ENCODE measurements around the gene MRPL14.

MRPL14 gene

GRCh38 chr6:44067173-44068139 is 59.8 kb downstream of the MRPL14 start:
- DNase-seq (ENCODE audit: low read depth in 2 of 3, low spot score in 1 of 3) = no peak

DNA sequence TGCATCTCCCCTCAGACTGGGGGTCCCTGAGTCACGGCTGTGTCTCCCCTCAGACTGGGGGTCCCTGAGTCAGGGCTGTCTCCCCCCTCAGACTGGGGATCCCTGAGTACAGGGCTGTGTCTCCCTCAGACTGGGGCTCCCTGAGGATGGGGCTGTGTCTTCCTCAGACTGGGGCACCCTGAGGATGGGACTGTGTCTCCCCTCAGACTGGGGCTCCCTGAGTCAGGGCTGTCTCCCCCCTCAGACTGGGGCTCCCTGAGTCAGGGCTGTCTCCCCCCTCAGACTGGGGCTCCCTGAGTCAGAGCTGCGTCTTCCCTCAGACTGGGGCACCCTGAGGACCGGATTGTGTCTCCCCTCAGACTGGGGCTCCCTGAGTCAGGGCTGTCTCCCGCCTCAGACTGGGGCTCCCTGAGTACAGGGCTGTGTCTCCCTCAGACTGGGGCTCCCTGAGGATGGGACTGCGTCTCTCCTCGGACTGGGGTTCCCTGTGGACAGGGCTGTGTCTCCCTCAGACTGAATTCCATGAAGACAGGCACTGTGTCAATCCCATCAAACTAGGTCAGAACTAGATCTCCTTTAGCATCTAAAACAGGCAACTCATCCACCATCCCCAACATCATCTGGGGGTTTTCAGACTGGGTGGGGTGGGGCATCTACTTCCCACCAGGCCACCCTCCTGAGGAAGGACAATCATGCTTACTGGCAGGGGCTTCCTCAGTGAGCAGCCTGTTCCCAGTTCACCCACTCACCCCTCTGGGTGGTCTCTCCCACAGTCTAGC is 60.7 kb downstream of the MRPL14 start:
- DNase-seq (ENCODE audit: low read depth in 2 of 3, low spot score in 1 of 3) = no peak

GRCh38 chr6:44065443-44066140 is 61.7 kb downstream of the MRPL14 start:
- DNase-seq (ENCODE audit: low read depth in 2 of 3, low spot score in 1 of 3) = no peak

- no peak for DNase-seq (ENCODE audit: low read depth in 2 of 3, low spot score in 1 of 3)
These were observed 62.3 kb downstream of the MRPL14 start for GRCh38 chr6:44064948-44065272.

DNA sequence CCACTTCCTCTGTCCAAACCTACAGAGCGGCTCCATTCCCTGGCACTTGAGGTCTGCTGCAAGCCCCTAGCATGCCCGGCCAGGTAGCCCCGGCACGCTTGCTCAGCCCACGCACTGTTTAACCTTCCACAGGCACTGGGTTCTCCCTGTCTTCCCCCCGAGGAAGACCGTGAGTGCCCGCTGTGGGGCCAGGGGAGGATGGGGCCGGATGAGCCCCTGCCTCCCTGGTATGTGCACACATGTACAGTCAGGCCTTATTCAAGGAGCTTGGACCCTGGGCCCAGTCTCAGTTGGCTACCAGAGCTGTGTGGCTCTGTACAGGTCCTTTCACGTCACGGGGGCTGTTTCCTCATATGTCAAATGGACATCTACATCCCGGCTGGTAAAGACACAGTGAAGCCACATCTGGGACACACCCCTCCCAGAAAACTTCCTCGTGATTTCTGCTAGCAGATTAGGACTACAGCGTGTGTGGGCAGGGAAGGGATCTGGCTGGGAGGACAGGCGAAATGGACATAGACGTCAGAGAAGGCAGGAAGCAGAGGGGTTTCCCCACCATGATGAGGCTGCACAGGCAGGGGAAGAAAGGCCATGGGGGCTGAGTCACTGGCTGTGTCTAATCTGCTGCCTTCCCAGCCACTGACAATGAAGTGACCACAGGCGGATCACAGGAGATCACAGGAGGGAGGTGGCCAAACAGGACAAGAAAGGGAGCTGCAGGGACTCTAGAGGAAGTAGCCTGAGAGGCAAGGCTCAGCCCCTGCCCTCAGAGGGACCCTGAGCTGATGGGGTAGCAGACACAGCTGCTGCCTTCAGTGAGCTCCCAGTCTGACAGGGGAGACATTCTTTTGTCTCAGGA is 62.9 kb downstream of the MRPL14 start:
- no peak for DNase-seq (ENCODE audit: low read depth in 2 of 3, low spot score in 1 of 3)

DNA sequence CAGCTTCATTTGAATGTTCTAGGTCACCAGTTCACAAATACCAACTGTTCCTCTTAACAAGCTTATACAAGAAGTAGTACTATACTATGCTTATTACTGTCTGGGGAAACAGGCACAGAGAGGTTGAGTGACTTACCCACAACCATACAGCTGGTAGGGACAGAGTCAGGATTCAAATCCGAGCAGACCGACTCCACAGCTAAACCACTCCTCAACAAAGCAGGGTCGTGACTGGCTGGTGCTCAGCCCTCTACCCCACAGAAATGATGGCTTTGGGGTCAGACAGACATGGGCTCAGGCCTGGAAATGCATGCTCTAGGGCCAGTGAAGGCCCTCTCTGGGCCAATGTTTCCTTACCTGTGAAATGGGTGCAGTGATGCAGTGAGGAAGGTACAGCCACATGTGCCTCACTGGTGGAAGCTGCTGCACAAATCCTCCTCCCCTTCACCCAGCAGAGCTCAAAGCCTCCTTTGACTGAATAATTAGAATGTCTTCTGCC is 63.6 kb downstream of the MRPL14 start:
- DNase-seq (ENCODE audit: low read depth in 2 of 3, low spot score in 1 of 3) = no peak
